Activated gamma-delta T cell (primary cell): ENCODE measurements around the gene NTHL1.
"Not testable (repeated sequence)": the region's sequence is repeated elsewhere in the genome, so short reads cannot be mapped to it uniquely, and the experiment has no call there.

ENCODE experiments used
- DNase-seq: peaks from one replicate; lab custom pipeline; 2025; lab: John Stamatoyannopoulos, UW

NTHL1 gene

DNA sequence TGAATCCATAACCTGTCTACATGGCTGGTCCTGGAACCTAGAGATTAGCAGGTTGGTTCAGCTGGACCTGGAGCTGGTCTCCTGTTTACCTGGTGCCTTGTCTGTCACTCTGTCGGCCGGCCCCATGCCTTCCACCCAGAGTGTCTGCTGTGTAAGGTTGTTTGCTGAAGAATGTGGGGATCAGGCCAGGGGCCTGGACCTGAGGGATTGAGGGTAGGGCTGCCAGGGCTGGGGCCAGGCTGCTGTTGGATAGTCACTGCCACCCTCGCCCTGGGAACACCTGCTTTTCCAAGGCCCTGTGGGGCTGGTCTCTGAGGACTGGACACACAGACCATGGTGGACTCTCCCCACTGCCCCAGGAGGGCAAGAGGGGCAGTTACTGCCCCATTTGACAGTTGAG, 19.5 kb downstream of the NTHL1 start:
- no peak for DNase-seq

DNA sequence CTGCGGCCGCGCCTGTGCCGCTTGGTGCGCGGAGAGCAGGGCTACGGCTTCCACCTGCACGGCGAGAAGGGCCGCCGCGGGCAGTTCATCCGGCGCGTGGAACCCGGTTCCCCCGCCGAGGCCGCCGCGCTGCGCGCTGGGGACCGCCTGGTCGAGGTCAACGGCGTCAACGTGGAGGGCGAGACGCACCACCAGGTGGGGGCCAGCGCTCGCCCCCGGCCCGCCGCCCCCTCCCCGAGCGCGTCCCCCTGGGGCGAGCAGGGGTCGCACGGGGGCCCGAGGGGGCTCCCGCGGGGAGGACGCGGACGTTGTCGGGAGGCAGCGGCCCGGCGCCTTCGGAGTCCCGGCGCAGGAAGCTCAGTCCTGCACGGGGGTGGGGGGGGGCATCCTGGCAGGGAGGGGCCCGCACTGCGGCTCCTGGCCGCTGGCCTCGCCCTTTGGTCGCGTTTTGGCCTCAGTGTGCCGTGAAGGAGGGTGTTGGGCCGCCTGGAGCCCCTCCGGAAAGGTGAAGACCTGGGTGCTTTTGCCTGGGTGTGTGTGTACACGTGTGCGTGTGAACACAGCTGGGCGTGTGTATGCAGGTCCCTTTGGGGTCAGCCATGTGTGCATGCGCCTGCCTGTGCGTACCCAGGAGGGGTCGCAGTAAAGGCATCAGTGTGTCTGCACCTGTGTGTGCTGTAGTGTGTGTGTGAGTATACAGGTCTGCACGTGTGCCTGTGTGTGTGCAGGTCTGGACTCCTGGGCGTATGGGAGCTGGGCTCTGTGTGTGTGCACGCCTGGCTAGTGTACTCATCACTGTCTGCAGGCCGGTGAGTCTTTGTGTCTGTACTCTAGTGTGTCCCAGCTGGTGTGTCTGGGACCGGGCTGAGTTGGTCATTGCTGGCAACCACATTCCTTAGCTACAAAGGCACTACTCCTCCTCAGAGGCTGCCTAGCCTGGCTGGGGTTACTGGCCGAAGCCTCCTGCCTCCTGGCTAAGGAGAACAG, 20.3 kb downstream of the NTHL1 start:
- DNase-seq: no peak

GRCh38 chr16:2026461-2027023, 21.1 kb downstream of the NTHL1 start, which contains the start of gene NHERF2:
NHERF2 (plus strand) TSS chr16:2026902; CDS start chr16:2027006, 104 bp downstream.
- DNase-seq: no peak

GRCh38 chr16:2025878-2026460, 21.7 kb downstream of the NTHL1 start:
- DNase-seq: no peak

DNA sequence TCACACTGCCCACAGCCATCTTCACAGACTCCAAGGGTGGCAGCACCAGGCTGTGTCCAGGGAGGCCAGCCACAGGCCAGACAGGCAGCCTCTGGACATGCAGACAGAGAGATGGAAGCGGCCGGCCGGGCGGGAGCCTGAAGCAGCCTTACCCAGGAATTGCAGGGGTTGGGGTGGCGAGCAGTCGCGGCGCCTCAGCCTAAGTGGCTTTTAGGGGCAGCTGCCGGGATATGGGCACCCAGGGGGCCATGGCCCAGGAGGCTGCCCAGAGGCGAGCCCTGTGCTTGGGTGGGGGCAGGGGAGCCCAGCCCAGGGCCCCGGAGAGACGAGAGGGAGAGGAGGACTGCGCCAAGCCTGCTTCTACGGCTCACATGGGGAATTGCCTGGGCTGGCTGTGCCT, 22.4 kb downstream of the NTHL1 start:
- no peak for DNase-seq

DNA sequence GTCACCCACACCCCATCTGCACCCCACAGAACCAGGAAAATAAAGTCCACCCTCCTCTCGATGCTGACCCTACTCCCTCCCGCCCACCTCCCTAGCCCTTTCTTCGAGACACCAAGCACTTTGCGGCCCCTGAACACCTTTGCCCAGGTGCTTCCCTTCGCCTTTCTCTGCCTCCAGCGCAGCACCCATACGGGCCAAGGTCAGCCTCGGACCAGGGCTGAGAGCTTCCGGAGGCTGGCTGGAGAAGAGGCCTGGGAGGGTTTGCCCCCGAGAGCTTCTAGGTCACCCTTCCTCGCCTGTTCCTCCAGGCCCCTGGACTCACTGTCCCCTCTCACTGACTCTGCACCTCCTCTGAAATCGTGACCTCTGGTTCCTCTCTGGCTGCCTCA, 23.6 kb downstream of the NTHL1 start:
- DNase-seq: no peak

- peak; percentile 93 for DNase-seq
Observed at GRCh38 chr16:2023092-2024031, 24.3 kb downstream of the NTHL1 start.

- no peak for DNase-seq
Observed at GRCh38 chr16:2022723-2023091, 24.9 kb downstream of the NTHL1 start.

GRCh38 chr16:2019921-2020831, 27.5 kb downstream of the NTHL1 start:
- DNase-seq: no peak

- DNase-seq: no peak
Observed at GRCh38 chr16:2019518-2019920, 28.1 kb downstream of the NTHL1 start, which contains the start of gene NPW. NPW (plus strand) TSS chr16:2019785.

DNA sequence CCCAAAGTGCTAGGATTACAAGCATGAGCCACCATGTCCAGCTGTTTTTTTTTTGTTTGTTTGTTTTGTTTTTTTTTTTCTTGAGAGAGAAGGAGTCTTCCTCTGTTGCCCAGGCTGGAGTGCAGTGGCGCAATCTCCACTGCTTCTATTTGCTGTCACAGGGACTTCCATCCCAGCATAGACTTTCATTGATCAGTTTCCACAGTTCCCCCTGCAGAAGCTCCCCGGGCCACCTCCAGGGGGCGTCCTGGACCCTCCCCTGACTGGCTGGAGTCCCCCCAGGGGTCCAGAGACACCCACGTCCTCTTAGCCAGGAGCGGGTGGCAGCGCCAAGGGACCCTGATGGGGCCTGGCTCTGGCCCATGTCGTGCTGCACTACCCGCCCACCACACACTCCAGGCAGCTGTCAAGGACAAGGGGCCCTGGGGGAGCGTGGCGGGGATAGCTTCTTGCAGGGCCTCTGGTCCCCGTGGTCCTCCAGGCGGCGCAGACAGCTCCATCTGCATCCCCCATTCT, 31.2 kb downstream of the NTHL1 start:
- DNase-seq: no peak

DNA sequence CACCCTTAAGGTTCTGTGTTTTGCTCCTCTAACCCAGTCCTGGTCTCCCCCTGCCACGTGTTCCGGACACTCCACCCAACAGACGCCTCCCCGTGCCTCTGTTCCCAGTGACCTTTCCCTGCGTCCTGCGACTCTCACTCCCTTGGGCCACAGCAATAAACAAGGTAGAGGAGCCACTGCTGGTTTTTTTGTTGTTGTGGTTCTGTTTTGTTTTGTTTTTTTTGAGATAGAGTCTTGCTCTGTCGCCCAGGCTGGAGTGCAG, 31.8 kb downstream of the NTHL1 start:
- no peak for DNase-seq

- no peak for DNase-seq
Observed at GRCh38 chr16:2015117-2015946, 32.3 kb downstream of the NTHL1 start.

- DNase-seq: no peak
Observed at GRCh38 chr16:2013527-2013926, 34.1 kb downstream of the NTHL1 start.

- DNase-seq: not testable (repeated sequence)
Observed at GRCh38 chr16:2011726-2012125, 35.9 kb downstream of the NTHL1 start.

DNA sequence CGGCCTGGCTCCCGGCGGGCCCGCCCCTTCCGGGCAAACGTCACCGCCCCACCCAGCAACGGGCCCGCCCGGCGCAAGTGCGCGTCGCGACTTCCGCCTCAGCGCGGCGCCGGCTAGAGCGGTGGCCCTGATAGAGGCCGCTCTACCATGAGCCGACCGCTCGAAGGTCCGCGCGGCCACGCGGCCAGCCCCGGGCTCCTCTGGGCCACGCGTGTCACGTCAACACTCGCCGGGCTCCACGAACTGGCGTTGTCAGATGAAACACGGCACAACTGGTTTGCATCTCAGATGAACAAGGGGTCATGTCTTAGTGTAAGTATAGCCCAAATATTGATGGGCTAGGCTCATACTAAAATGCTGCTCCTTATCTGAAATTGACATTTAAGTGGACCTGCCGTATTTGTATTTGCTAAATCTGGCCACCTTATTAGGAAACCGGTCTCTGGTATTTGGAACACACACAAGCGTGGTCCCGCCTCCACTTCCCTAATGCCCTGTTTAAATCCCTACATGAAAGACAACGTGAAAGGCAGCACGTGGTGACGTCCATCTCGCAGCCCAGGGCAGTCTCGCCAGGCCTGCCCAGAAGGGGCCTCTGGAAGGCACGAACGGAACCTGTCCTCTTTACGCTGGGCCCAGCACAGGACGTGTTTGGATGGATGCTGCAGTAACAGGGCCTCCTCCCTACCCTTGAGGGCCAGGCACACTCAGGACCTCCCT, 37.7 kb downstream of the NTHL1 start, which contains the start of gene ZNF598:
Gene ZNF598 (minus strand): TSS at position 31 of the 720 bp plus-strand sequence.
- DNase-seq: peak; percentile 69

- no peak for DNase-seq
Observed at GRCh38 chr16:2009164-2009711, 38.4 kb downstream of the NTHL1 start.

DNA sequence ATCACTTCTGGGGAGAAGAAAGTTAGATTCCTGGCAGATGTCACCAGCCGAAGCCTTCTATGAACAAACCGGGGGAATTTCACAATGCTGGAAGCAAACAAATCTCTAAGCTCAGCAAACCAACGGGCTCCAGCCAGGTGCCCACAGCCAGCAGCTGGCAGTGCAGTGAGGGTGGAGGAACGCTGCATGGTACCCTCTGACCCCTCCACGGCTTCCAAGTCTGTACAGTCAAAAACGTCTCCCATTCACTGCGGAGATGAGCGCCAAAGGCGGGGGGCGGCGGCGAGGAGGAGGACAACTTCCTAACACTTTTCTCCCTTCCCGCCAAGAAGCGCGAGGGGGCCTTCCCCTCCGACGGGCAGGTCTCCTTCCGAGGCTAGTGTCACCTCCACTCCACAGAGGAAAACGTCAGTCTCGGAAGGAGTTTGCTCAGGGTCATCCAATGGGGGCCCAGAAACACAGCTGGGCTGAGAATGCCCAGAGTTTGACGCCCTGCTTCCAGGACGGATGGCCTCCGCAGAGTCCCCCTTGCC, 38.9 kb downstream of the NTHL1 start:
- DNase-seq: no peak
